ENCODE measurements around the gene ASTL. TPM values are rescaled to one million over a fixed set of nuclear protein-coding genes. Genes with fewer than 3 reads are reported as not detected.

ASTL gene
- total RNA-seq, 2 experiments from 2014 or later = 0.49 TPM; not detected in 1

DNA sequence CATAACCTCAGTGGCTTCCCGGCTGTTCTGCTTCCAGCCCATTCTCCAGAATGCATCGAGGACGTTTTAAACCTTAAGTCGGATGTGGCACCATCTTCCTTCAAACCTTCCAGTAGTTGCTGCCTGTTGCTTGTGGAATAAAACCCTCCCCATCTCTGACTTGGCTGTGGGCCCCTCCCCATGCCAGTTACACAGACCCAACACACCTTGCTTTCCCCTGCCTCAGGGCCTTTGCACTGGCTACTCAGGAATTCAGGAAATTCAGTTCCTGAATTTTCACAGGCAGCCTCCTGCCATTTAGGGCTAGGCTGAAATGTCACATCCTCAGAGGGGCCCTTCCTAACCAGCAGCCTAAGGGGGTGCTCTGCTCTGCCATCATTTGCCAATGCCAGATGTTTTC lies 16.9 kb downstream of the ASTL start:
- TF ChIP-seq, protein P1, sequence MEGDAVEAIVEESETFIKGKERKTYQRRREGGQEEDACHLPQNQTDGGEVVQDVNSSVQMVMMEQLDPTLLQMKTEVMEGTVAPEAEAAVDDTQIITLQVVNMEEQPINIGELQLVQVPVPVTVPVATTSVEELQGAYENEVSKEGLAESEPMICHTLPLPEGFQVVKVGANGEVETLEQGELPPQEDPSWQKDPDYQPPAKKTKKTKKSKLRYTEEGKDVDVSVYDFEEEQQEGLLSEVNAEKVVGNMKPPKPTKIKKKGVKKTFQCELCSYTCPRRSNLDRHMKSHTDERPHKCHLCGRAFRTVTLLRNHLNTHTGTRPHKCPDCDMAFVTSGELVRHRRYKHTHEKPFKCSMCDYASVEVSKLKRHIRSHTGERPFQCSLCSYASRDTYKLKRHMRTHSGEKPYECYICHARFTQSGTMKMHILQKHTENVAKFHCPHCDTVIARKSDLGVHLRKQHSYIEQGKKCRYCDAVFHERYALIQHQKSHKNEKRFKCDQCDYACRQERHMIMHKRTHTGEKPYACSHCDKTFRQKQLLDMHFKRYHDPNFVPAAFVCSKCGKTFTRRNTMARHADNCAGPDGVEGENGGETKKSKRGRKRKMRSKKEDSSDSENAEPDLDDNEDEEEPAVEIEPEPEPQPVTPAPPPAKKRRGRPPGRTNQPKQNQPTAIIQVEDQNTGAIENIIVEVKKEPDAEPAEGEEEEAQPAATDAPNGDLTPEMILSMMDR (conservative IDR thresholded peaks at IDR 0.05; ENCODE audit: low read length) = no peak
- no peak for TF ChIP-seq EZH2phosphoT487 (IDR thresholded peaks at IDR 0.05; ENCODE audit: borderline replicate concordance, low read depth, low read length)
- ChIA-PET POLR2A (no interaction called here), CTCF (ENCODE audit: unreplicated experiment) (no interaction called here)
- Histone ChIP-seq H4K20me1 (ENCODE audit: insufficient read depth, low read length) (no peaks in the 10 kb centered on the region), H3K4me2 (ENCODE audit: low read length) (no peak overlapping the region), H3K4me1 (ENCODE audit: insufficient read depth, low read length, poor library complexity, severe bottlenecking) (peaks cover 18% of the 10 kb centered on the region), H3K36me3 (ENCODE audit: insufficient read depth, low read length) (no peaks in the 10 kb centered on the region), H3K9me2 (ENCODE audit: insufficient read depth, low read length) (no peaks in the 10 kb centered on the region), H3K4me3 (ENCODE audit: low read depth, low read length, poor library complexity, severe bottlenecking) (no peak overlapping the region), H3K27ac (ENCODE audit: low read depth, low read length, poor library complexity, severe bottlenecking) (no peak overlapping the region), H2AFZ (ENCODE audit: low read length) (no peak overlapping the region), H3K79me2 (ENCODE audit: insufficient read depth, low read depth, low read length) (no peaks in the 10 kb centered on the region), H3K9me3 (ENCODE audit: low read length) (no peaks in the 10 kb centered on the region)
- no peak for DNase-seq (ENCODE audit: low spot score)
- no TSS peak for BruUV-seq (replicated peaks)
- intact Hi-C loops (cut with micrococcal nuclease; ENCODE audit: unreplicated experiment) = no loop called here

- H3K4me2 ChIP-seq (ENCODE audit: low read length) = no peak overlapping the region
- H2AFZ ChIP-seq (ENCODE audit: low read length) = no peak overlapping the region
- H3K27ac ChIP-seq (ENCODE audit: low read depth, low read length, poor library complexity, severe bottlenecking) = no peak overlapping the region
- no peaks in the 10 kb centered on the region for H3K36me3 ChIP-seq (ENCODE audit: insufficient read depth, low read length)
- TF ChIP-seq EZH2phosphoT487 (IDR thresholded peaks at IDR 0.05; ENCODE audit: borderline replicate concordance, low read depth, low read length) = no peak
- TF ChIP-seq, protein P1 (conservative IDR thresholded peaks at IDR 0.05; ENCODE audit: low read length) = no peak
- no TSS peak for BruUV-seq (replicated peaks)
- no peaks in the 10 kb centered on the region for H4K20me1 ChIP-seq (ENCODE audit: insufficient read depth, low read length)
- peaks cover 18% of the 10 kb centered on the region for H3K4me1 ChIP-seq (ENCODE audit: insufficient read depth, low read length, poor library complexity, severe bottlenecking)
- no peaks in the 10 kb centered on the region for H3K9me2 ChIP-seq (ENCODE audit: insufficient read depth, low read length)
- H3K9me3 ChIP-seq (ENCODE audit: low read length) = no peaks in the 10 kb centered on the region
- DNase-seq (ENCODE audit: low spot score) = no peak
- POLR2A ChIA-PET = no interaction called here
- intact Hi-C loops (cut with micrococcal nuclease; ENCODE audit: unreplicated experiment) = no loop called here
- H3K79me2 ChIP-seq (ENCODE audit: insufficient read depth, low read depth, low read length) = no peaks in the 10 kb centered on the region
- no peak overlapping the region for H3K4me3 ChIP-seq (ENCODE audit: low read depth, low read length, poor library complexity, severe bottlenecking)
- CTCF ChIA-PET (ENCODE audit: unreplicated experiment) = no interaction called here
Observed at GRCh38 chr2:96120991-96121390, 17.3 kb downstream of the ASTL start.

DNA sequence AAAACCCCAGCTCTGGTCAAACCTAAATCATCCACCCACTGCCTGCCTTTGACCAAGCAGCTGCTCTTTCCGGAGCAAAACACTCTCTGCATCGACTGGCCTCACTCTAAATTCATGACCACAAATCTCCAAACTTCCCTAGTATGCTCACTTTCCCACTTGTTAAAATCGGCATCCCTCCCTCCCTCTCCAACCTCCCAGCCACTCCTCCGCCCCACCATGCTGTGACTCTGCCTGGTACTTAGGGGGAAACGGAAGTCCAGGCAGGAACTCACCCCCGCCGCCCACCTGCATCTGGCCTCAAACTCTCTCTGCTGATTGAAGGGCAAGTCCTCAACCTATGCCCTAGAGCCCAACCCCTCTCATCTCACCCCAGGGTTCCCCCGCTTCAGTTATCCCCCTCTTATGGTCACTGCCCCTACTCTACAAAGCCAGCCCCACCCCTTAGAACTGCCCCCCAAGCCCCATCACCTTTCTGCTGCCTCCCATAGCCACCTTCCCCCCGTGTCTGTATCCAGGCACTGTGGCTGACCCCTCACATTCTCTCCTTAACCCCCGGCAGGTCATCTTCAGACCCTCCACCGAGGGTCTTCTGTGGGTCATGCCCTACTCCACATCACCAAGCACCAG lies 18.1 kb downstream of the ASTL start:
- Histone ChIP-seq H3K4me3 (ENCODE audit: low read depth, low read length, poor library complexity, severe bottlenecking) (no peak overlapping the region), H3K4me1 (ENCODE audit: insufficient read depth, low read length, poor library complexity, severe bottlenecking) (peaks cover 18% of the 10 kb centered on the region), H3K27ac (ENCODE audit: low read depth, low read length, poor library complexity, severe bottlenecking) (no peak overlapping the region), H2AFZ (ENCODE audit: low read length) (peak overlapping the region; percentile 27; the same call in 1 of the 2 replicates), H3K4me2 (ENCODE audit: low read length) (peak overlapping the region; percentile 46; the same call in 1 of the 2 replicates), H3K9me3 (ENCODE audit: low read length) (no peaks in the 10 kb centered on the region), H3K36me3 (ENCODE audit: insufficient read depth, low read length) (no peaks in the 10 kb centered on the region), H4K20me1 (ENCODE audit: insufficient read depth, low read length) (no peaks in the 10 kb centered on the region), H3K79me2 (ENCODE audit: insufficient read depth, low read depth, low read length) (no peaks in the 10 kb centered on the region), H3K9me2 (ENCODE audit: insufficient read depth, low read length) (no peaks in the 10 kb centered on the region)
- intact Hi-C loops (cut with micrococcal nuclease; ENCODE audit: unreplicated experiment) = no loop called here
- TF ChIP-seq EZH2phosphoT487 (IDR thresholded peaks at IDR 0.05; ENCODE audit: borderline replicate concordance, low read depth, low read length) = no peak
- TF ChIP-seq, protein P1 (conservative IDR thresholded peaks at IDR 0.05; ENCODE audit: low read length) = no peak
- ChIA-PET CTCF (ENCODE audit: unreplicated experiment) (no interaction called here), POLR2A (no interaction called here)
- DNase-seq (ENCODE audit: low spot score) = peak; percentile 53
- no TSS peak for BruUV-seq (replicated peaks)
